ENCODE data around the gene SCAMP2.

GRCh38 chr15:74799856-74800558, 73.2 kb downstream of the SCAMP2 start:
- TF ChIP-seq, protein P1, sequence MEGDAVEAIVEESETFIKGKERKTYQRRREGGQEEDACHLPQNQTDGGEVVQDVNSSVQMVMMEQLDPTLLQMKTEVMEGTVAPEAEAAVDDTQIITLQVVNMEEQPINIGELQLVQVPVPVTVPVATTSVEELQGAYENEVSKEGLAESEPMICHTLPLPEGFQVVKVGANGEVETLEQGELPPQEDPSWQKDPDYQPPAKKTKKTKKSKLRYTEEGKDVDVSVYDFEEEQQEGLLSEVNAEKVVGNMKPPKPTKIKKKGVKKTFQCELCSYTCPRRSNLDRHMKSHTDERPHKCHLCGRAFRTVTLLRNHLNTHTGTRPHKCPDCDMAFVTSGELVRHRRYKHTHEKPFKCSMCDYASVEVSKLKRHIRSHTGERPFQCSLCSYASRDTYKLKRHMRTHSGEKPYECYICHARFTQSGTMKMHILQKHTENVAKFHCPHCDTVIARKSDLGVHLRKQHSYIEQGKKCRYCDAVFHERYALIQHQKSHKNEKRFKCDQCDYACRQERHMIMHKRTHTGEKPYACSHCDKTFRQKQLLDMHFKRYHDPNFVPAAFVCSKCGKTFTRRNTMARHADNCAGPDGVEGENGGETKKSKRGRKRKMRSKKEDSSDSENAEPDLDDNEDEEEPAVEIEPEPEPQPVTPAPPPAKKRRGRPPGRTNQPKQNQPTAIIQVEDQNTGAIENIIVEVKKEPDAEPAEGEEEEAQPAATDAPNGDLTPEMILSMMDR (IDR thresholded peaks at IDR 0.05), result peak; percentile 89 to 99 (median 94)
- TF ChIP-seq POLR2A (IDR thresholded peaks at IDR 0.05), result no peak
